OCI-LY1 (cell line): ENCODE data around the gene MPRIP.

Experiments used
- H2AFZ ChIP-seq: fragments of 200-600 bp; sonication (generic), shearing (Covaris generic); 2 replicates; pipeline ENCODE4 v1.6.0; 2014; ENCODE audit warnings: antibody characterized with exemption, mild to moderate bottlenecking, low read length
- H3F3A ChIP-seq: fragments of 200-600 bp; sonication (generic), shearing (Covaris generic); 2 replicates; pipeline ENCODE4 v1.6.0; 2014; ENCODE audit warnings: mild to moderate bottlenecking, antibody characterized with exemption, low read length, moderate library complexity; ENCODE audit not compliant: insufficient read depth
- H3K27ac ChIP-seq: fragments of 200-600 bp; sonication (generic); 2 replicates; pipeline ENCODE4 v1.5.1; 2014; ENCODE audit warnings: low read length, mixed run types, mild to moderate bottlenecking, low read depth; ENCODE audit not compliant: poor library complexity, severe bottlenecking
- H3K27me3 ChIP-seq: fragments of 200-600 bp; sonication (generic); 2 replicates; pipeline ENCODE4 v1.6.0; 2014; ENCODE audit warnings: antibody characterized with exemption, mild to moderate bottlenecking, low read length, moderate library complexity; ENCODE audit not compliant: insufficient read depth
- H3K36me3 ChIP-seq: fragments of 200-600 bp; sonication (generic); 2 replicates; pipeline ENCODE4 v1.6.1; 2014; ENCODE audit warnings: mild to moderate bottlenecking, antibody characterized with exemption, low read length, moderate library complexity, mixed read lengths; ENCODE audit not compliant: insufficient read depth
- H3K4me1 ChIP-seq: fragments of 200-600 bp; sonication (generic); 2 replicates; pipeline ENCODE4 v1.5.1; 2014; ENCODE audit warnings: mild to moderate bottlenecking, low read length, moderate library complexity; ENCODE audit not compliant: insufficient read depth, severe bottlenecking
- H3K4me2 ChIP-seq: fragments of 200-600 bp; sonication (generic), shearing (Covaris generic); 2 replicates; pipeline ENCODE4 v1.6.1; 2014; ENCODE audit warnings: low read length
- H3K4me3 ChIP-seq: fragments of 200-600 bp; sonication (generic); 2 replicates; pipeline ENCODE4 v1.5.1; 2014; ENCODE audit warnings: low read length, low read depth, mild to moderate bottlenecking, mixed read lengths; ENCODE audit not compliant: poor library complexity, severe bottlenecking
- H3K79me2 ChIP-seq: fragments of 200-600 bp; shearing (Covaris generic); 2 replicates; pipeline ENCODE4 v1.6.1; 2016; ENCODE audit warnings: mixed run types, low read length, mixed read lengths; ENCODE audit not compliant: insufficient read depth
- H3K9ac ChIP-seq: fragments of 200-600 bp; sonication (generic), shearing (Covaris generic); 2 replicates; pipeline ENCODE4 v1.6.1; 2014; ENCODE audit warnings: mild to moderate bottlenecking, low read length, mixed read lengths
- H3K9me2 ChIP-seq: fragments of 200-600 bp; sonication (generic), shearing (Covaris generic); 2 replicates; pipeline ENCODE4 v1.6.1; 2014; ENCODE audit warnings: low read depth, mild to moderate bottlenecking, low read length, mixed read lengths
- H3K9me3 ChIP-seq: fragments of 200-600 bp; shearing (Covaris generic); 2 replicates; pipeline ENCODE4 v1.6.1; 2014; ENCODE audit warnings: low read length, mixed read lengths
- H4K20me1 ChIP-seq: fragments of 200-600 bp; sonication (generic), shearing (Covaris generic); 2 replicates; pipeline ENCODE4 v1.6.0; 2016; ENCODE audit warnings: mild to moderate bottlenecking, low read length; ENCODE audit not compliant: insufficient read depth
- CTCF ChIP-seq: fragments of 200-600 bp; sonication (generic), shearing (Covaris generic); IDR thresholded peaks from 2 replicates; pipeline ENCODE4 v1.5.1; 2017; ENCODE audit warnings: mild to moderate bottlenecking, antibody characterized with exemption, low read length, moderate library complexity, mixed read lengths
- EZH2 ChIP-seq: fragments of 200-600 bp; sonication (generic), shearing (Covaris generic); IDR thresholded peaks from 2 replicates; pipeline ENCODE4 v1.8.0; 2017; ENCODE audit warnings: borderline replicate concordance, mixed run types, mild to moderate bottlenecking, antibody characterized with exemption, low read length, moderate library complexity, mixed read lengths

Gene MPRIP

GRCh38 chr17:17088086-17088485, 45.8 kb downstream of the MPRIP start:
- Histone ChIP-seq H3K27ac (no peak overlapping the region), H3K79me2 (no peaks in the 10 kb centered on the region), H3K9ac (no peak overlapping the region)

DNA sequence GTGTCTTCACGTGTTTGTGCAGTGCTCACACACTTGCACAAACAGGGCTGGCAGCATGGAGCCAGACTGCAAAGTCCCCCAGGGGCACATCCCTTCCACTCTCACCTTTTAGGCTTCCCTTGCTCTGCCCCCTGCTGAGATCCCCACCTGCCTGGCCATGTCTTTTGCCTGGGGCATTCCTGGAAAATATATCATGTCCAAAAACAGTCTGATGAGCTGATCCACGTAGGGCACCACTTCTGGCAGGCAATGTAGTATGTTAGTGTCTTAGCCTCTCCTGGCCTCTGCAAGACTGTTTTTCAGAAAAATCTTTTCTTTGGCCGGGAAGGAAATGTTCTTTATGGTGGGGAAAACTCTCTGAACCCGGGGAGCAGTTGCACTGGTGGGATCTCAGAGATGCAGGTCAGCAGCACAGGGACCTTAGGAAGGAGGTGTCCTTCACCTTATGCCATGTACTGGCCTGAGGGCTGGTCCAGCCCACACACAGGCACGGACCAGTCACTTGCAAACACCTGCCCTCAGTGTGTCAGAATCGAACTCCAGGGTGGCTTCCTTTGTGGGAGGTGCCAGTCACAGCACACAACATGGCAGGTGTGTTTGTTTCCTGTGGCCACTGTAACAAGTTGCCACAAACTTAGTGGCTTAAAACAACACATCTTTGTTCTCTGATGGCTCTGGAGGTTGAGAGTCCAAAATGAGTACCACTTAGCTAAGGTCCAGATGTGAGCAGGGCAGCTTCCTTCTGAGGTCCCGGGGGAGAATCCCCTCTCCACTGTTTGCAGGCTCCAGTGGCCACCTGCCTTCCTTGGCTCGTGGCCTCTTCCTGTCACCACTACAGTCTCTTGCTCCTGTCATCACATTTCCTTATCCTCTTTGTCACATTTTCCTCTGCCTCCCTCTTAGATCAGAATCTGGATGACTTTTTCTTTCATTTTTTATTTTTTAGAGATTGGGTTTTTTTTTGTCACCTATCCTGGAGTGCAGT, 46.6 kb downstream of the MPRIP start:
- H3K4me1 ChIP-seq = no peaks in the 10 kb centered on the region

More at GRCh38 chr17:17088086-17088485, 45.8 kb downstream of the MPRIP start:
- H3K27me3 ChIP-seq = no peaks in the 10 kb centered on the region
- H3K36me3 ChIP-seq = peaks cover 5% of the 10 kb centered on the region; the same call in 1 of the 2 replicates
- H3K4me2 ChIP-seq = no peak overlapping the region
- TF ChIP-seq EZH2 = no peak
- TF ChIP-seq CTCF = no peak
- no peaks in the 10 kb centered on the region for H3K4me1 ChIP-seq
- no peaks in the 10 kb centered on the region for H3F3A ChIP-seq
- no peaks in the 10 kb centered on the region for H4K20me1 ChIP-seq
- H3K9me2 ChIP-seq = no peaks in the 10 kb centered on the region
- no peak overlapping the region for H3K4me3 ChIP-seq
- no peak overlapping the region for H2AFZ ChIP-seq
- H3K9me3 ChIP-seq = no peaks in the 10 kb centered on the region

More for the DNA sequence above, 46.6 kb downstream of the MPRIP start:
- Histone ChIP-seq H3K36me3 (no peaks in the 10 kb centered on the region; the same call in 1 of the 2 replicates), H3K27me3 (no peaks in the 10 kb centered on the region), H3K9me3 (no peaks in the 10 kb centered on the region), H3K27ac (no peak overlapping the region), H3K79me2 (no peaks in the 10 kb centered on the region), H3K4me2 (no peak overlapping the region), H3K9ac (no peak overlapping the region), H3F3A (no peaks in the 10 kb centered on the region), H2AFZ (no peak overlapping the region), H3K4me3 (no peak overlapping the region), H4K20me1 (no peaks in the 10 kb centered on the region), H3K9me2 (no peaks in the 10 kb centered on the region)
- no peak for TF ChIP-seq CTCF
